HG02642 (cell line): ENCODE measurements around the gene LMBRD2.
"Not testable (repeated sequence)": the region's sequence is repeated elsewhere in the genome, so short reads cannot be mapped to it uniquely, and the experiment has no call there.

Experiments used
- ATAC-seq: cut with Tn5 transposase; IDR thresholded peaks from one replicate; pipeline ENCODE4 v1.9.1; 2021; ENCODE audit warnings: mild to moderate bottlenecking; ENCODE audit not compliant: unreplicated experiment, poor library complexity

LMBRD2 gene

GRCh38 chr5:36151434-36152323, at the start of gene LMBRD2, which contains the start of gene SKP2:
Gene LMBRD2, minus strand, starts transcription at chr5:36151887. Its CDS starts 8,538 bp downstream, at chr5:36143349.
Gene SKP2, plus strand, starts transcription at chr5:36152111. Its CDS starts 152 bp downstream, at chr5:36152263.
- ATAC-seq = peak; percentile 98

GRCh38 chr5:36200513-36200912, 48.8 kb upstream of the LMBRD2 start:
- ATAC-seq = no peak

- no peak for ATAC-seq
Measured at GRCh38 chr5:36199620-36200019, 47.9 kb upstream of the LMBRD2 start.

- not testable (repeated sequence) for ATAC-seq
Measured at GRCh38 chr5:36198783-36199182, 47.1 kb upstream of the LMBRD2 start.

GRCh38 chr5:36198281-36198680, 46.6 kb upstream of the LMBRD2 start:
- ATAC-seq = no peak

- no peak for ATAC-seq
Measured at GRCh38 chr5:36193746-36194145, 42.1 kb upstream of the LMBRD2 start.

GRCh38 chr5:36184408-36184807, 32.7 kb upstream of the LMBRD2 start:
- not testable (repeated sequence) for ATAC-seq

GRCh38 chr5:36181774-36182173, 30.1 kb upstream of the LMBRD2 start:
- no peak for ATAC-seq

GRCh38 chr5:36180556-36181350, 29.1 kb upstream of the LMBRD2 start:
- ATAC-seq = no peak

GRCh38 chr5:36179950-36180349, 28.3 kb upstream of the LMBRD2 start:
- no peak for ATAC-seq

- ATAC-seq = no peak
Measured at GRCh38 chr5:36178524-36178890, 26.8 kb upstream of the LMBRD2 start.

- ATAC-seq = no peak
Measured at GRCh38 chr5:36177715-36178523, 26.2 kb upstream of the LMBRD2 start.

GRCh38 chr5:36177154-36177553, 25.5 kb upstream of the LMBRD2 start:
- peak; percentile 95 for ATAC-seq

GRCh38 chr5:36175043-36175442, 23.4 kb upstream of the LMBRD2 start:
- no peak for ATAC-seq

GRCh38 chr5:36174119-36174518, 22.4 kb upstream of the LMBRD2 start:
- ATAC-seq = no peak

- ATAC-seq = no peak
Measured at GRCh38 chr5:36173426-36173825, 21.7 kb upstream of the LMBRD2 start.

- no peak for ATAC-seq
Measured at GRCh38 chr5:36172599-36172998, 20.9 kb upstream of the LMBRD2 start.

GRCh38 chr5:36170832-36171424, 19.2 kb upstream of the LMBRD2 start:
- ATAC-seq = no peak

- no peak for ATAC-seq
Measured at GRCh38 chr5:36168737-36169136, 17.1 kb upstream of the LMBRD2 start.

GRCh38 chr5:36164461-36164860, 12.8 kb upstream of the LMBRD2 start:
- no peak for ATAC-seq
